RPMI8226 (cell line): ENCODE results near the gene ADGRL2.

Experiments used
- DNase-seq: peaks from one replicate; pipeline ENCODE4 v3.0.0-alpha.2; 2015

Gene ADGRL2

DNA sequence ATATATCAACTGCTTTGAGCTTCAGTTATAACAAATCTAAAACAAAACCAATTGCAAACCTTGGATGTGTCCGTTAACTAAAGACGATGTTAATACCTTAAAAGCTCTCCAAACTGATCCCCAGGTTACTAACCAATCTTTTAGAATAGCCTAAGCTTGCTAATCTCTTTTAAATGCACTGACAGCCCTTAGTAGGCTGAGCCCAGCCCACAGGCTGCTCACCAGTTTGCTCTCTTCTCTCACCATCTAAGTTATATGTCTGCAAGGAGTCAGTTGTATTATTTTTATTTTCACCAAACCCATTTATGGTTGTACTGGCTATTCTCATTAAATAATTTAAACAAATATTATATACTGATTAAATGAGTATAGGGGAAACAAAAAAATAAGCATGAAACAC lies 199.5 kb downstream of the ADGRL2 start:
- DNase-seq, result no peak

DNA sequence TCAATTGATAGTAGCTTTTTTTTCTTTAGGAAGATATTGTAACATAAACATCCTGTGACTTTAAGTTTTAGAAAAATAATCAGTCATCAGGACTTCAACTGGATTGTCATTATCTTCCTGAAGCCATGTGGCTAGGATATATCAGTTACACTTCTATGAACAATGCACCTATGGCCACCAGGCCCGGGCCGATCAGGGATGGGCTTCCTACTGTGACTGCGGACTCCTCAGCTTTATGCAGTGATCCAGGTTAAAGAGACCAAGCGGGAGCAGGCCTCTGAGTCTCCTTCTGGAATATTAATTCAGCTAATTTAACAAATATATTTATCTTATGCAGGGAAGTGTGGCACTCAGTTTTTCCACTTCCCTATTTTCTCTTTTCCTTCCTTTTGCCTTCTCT lies 200.6 kb downstream of the ADGRL2 start:
- no peak for DNase-seq

DNA sequence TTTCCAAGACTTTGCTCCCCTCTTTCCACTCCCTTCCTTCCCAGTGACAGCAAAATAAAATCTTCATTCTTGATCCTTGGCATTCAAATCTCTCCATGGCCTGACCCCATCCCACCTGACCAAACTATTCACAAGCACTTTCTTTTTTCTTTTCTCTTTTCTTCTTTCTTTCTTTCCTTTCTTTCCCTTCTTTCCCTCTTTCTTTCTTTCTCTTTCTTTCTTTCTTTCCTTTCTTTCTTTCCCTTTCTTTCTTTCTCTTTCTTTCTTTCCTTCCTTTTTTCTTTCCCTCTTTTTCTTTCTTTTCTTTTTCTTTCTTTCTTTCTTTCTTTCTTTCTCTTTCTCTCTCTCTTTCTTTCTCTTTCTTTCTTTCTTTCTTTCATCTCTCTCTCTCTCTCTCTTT lies 207.1 kb downstream of the ADGRL2 start:
- no peak for DNase-seq

DNA sequence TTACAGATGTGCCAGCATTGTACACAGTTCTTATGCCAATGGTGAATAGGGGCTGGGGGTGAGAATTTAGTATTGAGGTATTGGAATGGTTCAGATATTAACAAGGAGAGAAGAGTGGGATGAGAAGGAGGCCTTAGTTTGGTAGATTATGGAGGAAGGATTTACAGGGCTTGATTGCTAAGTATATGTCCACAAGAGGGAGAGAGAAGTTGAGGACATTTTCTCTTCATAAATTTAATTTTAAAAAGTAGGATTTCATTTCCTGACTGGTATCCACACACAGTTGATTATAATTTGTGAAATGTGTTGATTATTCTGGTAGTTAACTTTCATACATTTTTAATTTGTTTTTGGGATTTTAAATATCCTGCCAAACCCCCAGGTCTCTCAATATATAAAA lies 213.0 kb downstream of the ADGRL2 start:
- DNase-seq, result no peak

DNA sequence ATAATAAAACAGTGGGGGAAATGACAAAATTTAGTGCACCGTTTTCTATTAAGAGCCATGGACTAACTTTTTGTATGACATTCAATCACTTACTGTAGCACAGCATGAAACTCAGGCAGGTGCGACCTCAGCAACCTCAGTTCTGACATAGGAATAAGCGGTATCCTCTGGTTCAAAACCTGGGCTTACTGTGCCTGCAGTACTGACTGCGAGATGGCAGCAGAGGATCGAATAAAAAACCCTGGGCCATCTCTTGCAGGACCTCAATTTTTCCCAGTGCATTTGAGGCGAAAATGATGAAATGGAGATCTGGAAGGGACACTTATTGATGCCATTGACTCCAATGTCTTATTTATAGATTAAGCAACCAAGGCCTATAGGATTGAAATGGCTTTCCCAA lies 214.7 kb downstream of the ADGRL2 start:
- DNase-seq, result no peak

DNA sequence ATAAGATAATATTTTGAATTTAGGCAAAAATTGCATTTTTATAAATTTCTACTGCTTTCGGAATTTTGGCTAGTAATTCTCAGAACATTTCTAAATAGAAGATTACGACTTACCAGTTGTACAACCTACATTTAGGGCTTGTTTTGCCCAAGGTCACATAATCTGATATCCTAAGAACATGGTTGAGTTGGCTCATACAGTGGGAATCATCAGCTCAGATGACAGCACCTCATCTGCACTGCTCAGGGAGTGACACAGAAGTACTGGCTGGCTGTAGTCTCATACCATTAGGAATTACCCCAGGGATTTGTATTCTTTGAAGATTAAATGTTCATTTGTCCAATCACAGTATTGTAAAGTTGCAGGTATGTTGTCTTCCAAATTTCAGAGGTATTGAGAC lies 217.6 kb downstream of the ADGRL2 start:
- DNase-seq, result no peak

DNA sequence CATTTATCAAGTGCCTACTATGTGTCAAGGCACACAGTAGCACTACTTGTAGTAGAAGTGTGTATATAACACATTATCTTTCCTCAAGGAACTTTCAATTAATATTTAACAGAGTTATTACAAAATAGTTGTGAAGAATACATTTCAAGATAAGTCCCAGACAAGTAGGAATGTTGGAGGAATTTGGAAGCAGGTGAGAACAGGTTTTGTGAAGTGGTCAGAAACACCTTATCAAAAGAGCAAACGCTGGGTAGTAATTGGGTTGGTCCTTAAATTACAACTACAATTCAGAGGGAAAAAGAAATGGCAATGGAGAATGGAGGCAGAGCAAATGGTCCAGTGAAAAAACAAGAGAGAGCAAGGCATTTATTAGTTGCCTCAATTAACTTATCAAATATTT lies 218.8 kb downstream of the ADGRL2 start:
- DNase-seq, result no peak

DNA sequence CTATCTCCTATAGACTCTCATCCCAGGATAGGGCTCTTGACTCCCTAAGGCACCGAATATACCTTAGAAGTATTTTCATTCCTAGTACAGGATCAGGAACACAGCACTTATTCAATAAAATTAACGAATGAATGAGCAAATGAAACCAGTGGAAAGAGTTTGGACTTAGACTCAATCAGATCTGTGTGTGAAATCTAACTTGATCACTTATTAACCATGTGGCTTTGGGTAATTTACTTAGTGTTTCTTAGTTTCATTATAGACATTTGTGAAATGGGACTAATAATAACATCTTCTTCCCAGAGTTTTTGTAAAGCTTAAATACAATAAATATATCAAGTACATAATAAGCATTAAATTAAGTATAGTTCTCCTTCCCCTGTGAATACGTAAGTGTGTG lies 230.1 kb downstream of the ADGRL2 start:
- no peak for DNase-seq

DNA sequence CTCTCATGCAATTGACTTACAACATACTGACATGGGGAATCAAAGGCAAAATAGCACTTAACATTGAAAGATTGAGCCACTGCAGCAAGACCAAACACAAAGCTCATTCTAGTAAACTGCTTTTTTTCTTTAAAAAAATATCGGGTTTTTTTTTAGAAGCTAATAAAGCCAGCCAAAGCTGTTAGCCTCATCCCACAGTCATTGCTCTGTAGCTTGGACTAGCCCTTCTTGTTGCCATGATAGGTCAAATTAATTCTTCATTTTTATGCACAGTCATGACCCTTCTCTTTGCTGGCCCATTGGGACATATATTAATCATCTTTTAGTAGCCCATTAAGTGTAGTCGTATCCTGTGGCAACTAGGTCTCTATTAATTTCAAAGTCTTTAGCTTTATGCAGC lies 231.3 kb downstream of the ADGRL2 start:
- DNase-seq, result no peak

DNA sequence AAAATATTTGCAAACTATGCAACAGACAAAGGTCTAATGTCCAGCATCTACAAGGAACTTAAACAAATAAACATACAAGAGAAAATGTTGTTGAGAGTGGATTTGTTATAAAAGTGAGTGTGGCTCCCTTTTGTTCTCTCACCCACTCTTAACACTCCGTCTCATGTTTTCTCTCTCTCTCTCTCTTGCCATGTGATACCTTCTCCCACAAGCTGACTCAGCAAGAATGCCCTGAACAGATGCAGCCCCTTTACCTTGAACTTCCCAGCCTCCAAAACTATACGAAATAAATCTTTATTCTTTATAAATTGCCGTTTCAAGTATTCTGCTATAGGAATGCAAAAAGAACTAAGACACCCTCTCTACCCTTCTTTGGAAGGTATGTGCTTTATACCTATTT lies 234.1 kb downstream of the ADGRL2 start:
- DNase-seq, result no peak
